NCI-H82 treated with DMSO at 0.1 percent for 48 hours (cell line): ENCODE measurements around the gene NME7.
A peak's percentile ranks its signal among the peaks of the same experiment; 100 is the strongest.

Source experiments
- DNase-seq: peaks from one replicate; lab custom pipeline; 2025; ENCODE audit not compliant: unreplicated experiment; lab: John Stamatoyannopoulos, UW

Gene NME7

GRCh38 chr1:169160845-169161495 is 206.6 kb downstream of the NME7 start:
- DNase-seq: peak; percentile 18

DNA sequence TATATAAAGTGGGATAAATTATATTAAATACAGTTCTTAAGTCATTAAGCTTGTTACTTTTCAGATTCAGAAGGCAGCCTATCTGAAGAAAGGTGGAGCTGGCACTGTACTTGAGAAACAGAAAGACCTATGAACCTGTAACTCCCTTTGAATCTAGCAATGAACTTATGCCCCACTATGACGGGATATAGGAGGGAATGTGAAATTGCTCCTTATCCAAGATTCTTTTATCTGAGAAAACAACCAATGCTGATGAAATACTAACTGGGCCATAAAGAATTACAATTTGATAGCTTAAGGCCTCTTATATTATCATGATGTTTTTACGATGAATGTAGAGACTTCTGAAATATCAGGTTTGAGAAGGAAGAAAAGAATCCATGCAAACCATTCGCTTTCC is 211.0 kb downstream of the NME7 start:
- DNase-seq: no peak

GRCh38 chr1:169155675-169156074 is 211.9 kb downstream of the NME7 start:
- DNase-seq: no peak

DNA sequence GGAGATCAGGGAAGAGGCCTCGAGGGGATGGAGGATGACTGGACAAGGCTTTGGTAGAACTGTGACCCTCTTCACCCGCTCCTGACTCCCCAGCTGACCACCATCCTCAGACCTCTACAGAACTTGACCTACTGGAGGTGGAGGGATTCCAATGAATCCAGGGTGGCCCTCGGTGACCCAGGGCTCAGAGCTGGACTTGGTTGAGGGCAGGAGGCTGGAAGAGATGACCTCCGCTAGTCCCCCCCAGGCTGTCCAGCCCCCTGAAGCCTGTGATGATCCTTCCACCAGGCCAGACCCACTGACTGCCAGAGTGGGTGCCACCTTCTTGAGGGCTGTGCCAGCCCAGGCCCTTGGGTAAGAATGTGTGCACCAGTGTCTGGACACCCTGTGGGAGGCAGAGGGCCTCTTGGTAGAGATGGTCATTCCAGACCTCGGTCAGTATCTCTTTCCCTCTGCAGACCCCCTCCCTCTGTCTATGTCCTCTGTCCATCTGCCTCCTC is 216.2 kb downstream of the NME7 start:
- DNase-seq: no peak

DNA sequence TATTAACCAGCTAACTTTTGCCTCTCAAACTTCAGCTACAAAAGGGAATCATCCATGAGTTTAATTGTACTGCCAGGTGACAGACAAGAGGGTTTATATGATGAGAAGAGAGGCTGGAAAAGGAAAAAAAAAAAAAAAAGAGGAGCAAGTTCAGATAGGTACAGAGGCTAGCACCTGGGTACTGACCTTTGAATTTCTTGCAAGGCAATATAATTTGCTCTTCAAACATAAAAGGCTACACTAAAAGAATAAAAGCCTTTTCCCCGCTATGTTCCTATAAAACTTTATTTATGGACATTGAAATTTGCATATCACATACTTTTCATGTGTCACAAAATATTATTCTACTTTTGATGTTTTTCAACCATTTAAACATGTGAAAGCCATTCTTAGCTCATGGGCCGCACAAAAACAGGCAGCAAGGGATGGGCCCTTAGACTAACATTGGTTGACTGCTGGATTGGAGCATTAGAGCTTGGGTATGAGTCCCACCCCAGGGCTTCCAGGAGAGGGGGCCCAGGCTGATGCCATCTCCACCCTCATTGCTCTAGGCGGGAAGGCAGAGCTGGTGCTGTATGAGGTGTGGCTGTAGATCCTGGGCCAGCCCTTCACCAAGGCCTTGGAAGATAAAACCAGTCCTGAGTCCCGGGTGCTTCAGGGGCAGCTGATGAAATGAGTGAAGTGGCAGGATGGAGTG is 216.8 kb downstream of the NME7 start:
- no peak for DNase-seq

DNA sequence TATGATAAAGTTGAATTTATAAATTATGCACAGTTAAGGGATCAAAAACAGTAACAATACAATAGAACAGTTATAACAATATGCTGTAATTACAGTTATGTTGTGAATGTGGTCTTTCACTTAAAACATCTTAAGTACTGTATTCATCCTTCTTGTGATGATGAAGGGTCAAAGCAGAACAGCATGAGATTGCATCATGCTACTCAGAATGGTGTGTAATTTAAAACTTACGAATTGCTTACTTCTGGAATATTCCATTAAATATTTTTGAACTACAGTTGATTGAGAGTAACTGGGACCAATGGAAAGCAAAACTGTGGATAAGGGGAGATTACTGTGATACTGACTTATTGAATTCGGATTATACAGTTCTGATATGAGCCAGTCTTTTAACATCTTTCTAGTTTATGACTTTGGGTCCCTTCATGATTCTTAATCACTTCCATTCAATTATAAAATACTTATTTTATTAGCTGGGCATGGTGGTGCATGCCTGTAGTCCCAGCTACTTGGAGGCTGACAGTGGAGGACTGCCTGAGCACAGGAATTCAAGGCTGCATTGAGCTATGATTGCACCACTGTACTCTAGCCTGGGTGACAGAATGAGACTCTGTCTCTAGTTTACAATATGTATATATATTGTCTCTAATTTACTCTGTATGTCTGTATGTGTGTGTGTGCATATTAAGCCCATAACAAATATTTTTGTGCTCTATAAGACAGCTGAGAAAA is 217.9 kb downstream of the NME7 start:
- DNase-seq: no peak

- DNase-seq: no peak
Measured at GRCh38 chr1:169148472-169149252, 218.9 kb downstream of the NME7 start.

GRCh38 chr1:169146576-169147214 is 220.9 kb downstream of the NME7 start:
- DNase-seq: no peak

GRCh38 chr1:169144941-169145626 is 222.5 kb downstream of the NME7 start:
- no peak for DNase-seq

GRCh38 chr1:169143984-169144383 is 223.6 kb downstream of the NME7 start:
- DNase-seq: no peak

GRCh38 chr1:169143346-169143745 is 224.3 kb downstream of the NME7 start:
- DNase-seq: no peak

DNA sequence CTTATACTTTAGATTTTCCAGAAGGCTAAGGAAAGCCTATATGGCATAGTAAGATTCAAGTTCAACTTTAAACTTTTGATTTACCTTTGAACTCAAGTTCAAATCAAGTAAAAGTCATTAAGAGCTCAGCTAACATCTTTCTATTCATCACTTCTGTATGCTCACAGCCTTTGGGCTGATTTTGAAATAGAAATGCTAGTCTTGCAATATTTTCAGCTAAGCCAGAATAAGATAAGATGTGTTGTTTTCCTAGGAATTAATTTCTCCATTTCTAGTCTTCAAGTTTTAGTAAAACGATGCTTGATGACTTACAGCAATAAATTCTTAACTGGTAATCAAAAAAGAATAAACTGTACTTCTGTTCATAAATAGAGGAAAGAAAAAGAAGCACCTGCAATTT is 225.5 kb downstream of the NME7 start:
- no peak for DNase-seq

GRCh38 chr1:169141356-169141755 is 226.2 kb downstream of the NME7 start:
- no peak for DNase-seq

DNA sequence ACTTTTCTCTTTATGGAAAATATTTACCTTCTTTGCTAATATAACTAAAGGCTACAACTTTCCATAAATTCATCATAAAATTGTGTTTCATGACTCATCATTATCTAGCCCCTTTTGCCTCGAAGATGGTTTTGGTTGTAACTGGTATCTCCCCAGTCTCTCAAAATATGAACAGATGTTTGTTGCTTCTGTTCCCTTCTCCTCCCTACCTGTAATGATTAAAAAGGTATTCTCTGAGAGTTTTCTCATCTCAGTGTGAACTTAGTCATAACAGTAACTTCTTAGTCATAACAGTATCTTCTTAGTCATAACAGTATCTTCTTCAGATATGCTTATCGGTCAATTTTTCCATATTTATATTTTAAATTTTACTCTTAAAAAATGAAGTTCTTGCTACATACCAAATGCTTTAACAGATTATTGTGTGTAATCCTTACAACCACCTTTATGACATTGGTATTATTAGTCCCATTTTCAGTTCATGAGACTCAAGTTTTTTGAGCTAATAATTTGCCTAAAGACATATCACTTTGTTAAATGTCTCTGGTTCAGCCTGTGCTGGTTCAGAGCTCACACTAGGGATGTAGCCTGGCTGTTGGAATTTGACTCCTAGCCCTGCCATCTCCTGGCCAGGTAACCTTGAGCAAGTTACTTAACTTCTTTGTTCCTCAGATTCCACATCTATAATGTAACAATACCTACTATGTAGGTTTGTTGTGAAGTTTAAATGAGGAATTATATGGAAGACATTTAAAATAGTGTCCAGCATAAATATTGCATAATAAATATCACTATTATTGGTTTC is 228.5 kb downstream of the NME7 start:
- no peak for DNase-seq

DNA sequence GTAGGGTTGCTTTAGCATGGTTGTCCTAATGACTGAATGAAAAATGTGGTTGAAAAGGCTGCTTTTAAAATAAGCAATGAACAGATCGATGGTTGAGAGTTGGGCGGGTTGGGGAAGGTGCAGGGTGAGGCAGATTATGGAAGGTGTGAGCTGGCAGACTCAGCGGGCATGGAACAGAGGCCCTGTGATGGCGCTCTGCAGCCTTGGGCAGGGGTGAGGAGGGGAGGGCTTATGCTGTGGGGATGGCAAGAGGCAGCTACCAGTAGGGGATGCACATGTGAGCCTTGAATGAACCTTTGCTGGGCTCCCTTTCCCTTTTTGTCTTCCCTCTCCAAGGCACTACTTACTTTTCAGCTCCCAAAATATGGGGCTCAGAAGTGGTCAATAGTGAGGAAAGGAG is 230.2 kb downstream of the NME7 start:
- DNase-seq: no peak

DNA sequence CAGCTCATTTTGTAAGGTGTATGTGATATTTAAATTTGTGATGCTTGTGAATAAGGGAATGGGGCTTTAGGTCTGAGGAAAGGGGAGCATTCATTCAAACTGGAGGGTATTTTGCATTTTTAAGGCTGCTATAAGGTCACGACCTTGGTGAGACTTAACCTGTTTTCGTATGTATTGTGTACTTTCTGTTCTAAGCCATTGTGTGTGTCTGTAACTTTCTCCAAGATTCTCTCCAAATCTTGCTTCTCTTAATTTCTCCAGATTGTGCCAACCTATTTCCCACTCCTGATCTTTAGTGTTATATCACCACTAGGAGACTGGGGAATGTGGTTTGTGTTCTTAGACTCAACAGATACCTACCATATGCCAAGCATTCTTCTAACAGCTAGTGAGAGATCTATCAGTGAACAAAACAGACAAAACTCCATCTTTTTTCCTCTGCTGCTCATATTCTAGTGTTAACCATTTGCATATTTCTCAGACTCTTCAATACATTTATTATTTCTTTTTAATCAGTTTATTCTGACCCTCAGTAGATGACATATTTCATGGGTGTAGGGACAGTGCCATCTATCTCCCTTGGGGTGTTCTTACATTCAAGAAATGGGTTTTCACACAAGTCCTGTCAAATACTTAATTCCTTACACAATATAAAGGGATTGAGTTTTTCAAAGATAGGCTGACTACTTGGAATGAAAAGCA is 233.6 kb downstream of the NME7 start:
- DNase-seq: no peak

- DNase-seq: no peak
Measured at GRCh38 chr1:169133228-169133576, 234.4 kb downstream of the NME7 start.

- no peak for DNase-seq
Measured at GRCh38 chr1:169132512-169133227, 234.9 kb downstream of the NME7 start.
